Trophoblast cell (in vitro differentiated cells and primary cell): Measurements from ENCODE around the gene TMEM86B.

Source experiments
- DNase-seq, 2 donors: peaks; one replicate each; pipeline ENCODE4 v3.0.0-alpha.2; 2016
- H2AFZ ChIP-seq: 2 replicates; pipeline ENCODE4 v1.6.1; 2013; ENCODE audit warnings: low read length, moderate library complexity, mild to moderate bottlenecking; ENCODE audit not compliant: insufficient read depth, poor library complexity
- H2AK5ac ChIP-seq: 2 replicates; pipeline ENCODE4 v1.6.1; 2013; ENCODE audit warnings: mild to moderate bottlenecking, low read length
- H2BK120ac ChIP-seq: 2 replicates; pipeline ENCODE4 v1.6.1; 2013; ENCODE audit warnings: low read length, mild to moderate bottlenecking, moderate library complexity; ENCODE audit not compliant: insufficient read depth, poor library complexity
- H2BK12ac ChIP-seq: 2 replicates; pipeline ENCODE4 v1.6.1; 2013; ENCODE audit warnings: mild to moderate bottlenecking, low read length, moderate library complexity
- H2BK5ac ChIP-seq: 2 replicates; pipeline ENCODE4 v1.6.1; 2013; ENCODE audit warnings: low read length, low read depth, moderate library complexity, mild to moderate bottlenecking; ENCODE audit not compliant: poor library complexity
- H3K14ac ChIP-seq: 2 replicates; pipeline ENCODE4 v1.6.1; 2013; ENCODE audit warnings: mild to moderate bottlenecking, low read length
- H3K18ac ChIP-seq: 2 replicates; pipeline ENCODE4 v1.6.1; 2013; ENCODE audit warnings: mild to moderate bottlenecking, low read length
- H3K23ac ChIP-seq: 2 replicates; pipeline ENCODE4 v1.6.1; 2013; ENCODE audit warnings: low read length
- H3K27ac ChIP-seq: 2 replicates; pipeline ENCODE4 v1.5.1; 2013; ENCODE audit warnings: low read depth, mild to moderate bottlenecking, inconsistent platforms, low read length, moderate library complexity
- H3K27me3 ChIP-seq: 2 replicates; pipeline ENCODE4 v1.6.1; 2013; ENCODE audit warnings: inconsistent platforms, mild to moderate bottlenecking, low read length, moderate library complexity; ENCODE audit not compliant: insufficient read depth
- H3K36me3 ChIP-seq, 2 experiments: 1 replicate in 1 of 2; 2 replicates in 1 of 2; pipeline ENCODE4 v1.6.1; 2013; ENCODE audit warnings: low read length in 2 of 2, mild to moderate bottlenecking in 2 of 2, moderate library complexity in 1 of 2; ENCODE audit not compliant: insufficient read depth in 2 of 2, control insufficient read depth in 1 of 2
- H3K4ac ChIP-seq: 2 replicates; pipeline ENCODE4 v1.6.1; 2013; ENCODE audit warnings: low read depth, mild to moderate bottlenecking, low read length, moderate library complexity
- H3K4me1 ChIP-seq, 2 experiments: 1 replicate in 1 of 2; 2 replicates in 1 of 2; pipeline ENCODE4 v1.6.1; 2013; ENCODE audit warnings: low read length in 2 of 2, mild to moderate bottlenecking in 2 of 2, moderate library complexity in 1 of 2; ENCODE audit not compliant: insufficient read depth in 2 of 2, control insufficient read depth in 1 of 2
- H3K4me2 ChIP-seq: 2 replicates; pipeline ENCODE4 v1.6.1; 2013; ENCODE audit warnings: inconsistent platforms, mild to moderate bottlenecking, low read length, moderate library complexity
- H3K4me3 ChIP-seq: 2 replicates; pipeline ENCODE4 v1.5.1; 2013; ENCODE audit warnings: mild to moderate bottlenecking, low read depth, low read length, inconsistent platforms
- H3K79me1 ChIP-seq: one replicate; pipeline ENCODE4 v1.6.1; 2013; ENCODE audit warnings: low read length
- H3K79me2 ChIP-seq: 2 replicates; pipeline ENCODE4 v1.6.1; 2013; ENCODE audit warnings: low read length, mild to moderate bottlenecking; ENCODE audit not compliant: control insufficient read depth, insufficient read depth, poor library complexity
- H3K9ac ChIP-seq: 2 replicates; pipeline ENCODE4 v1.6.1; 2013; ENCODE audit warnings: mild to moderate bottlenecking, low read length
- H3K9me3 ChIP-seq: 2 replicates; pipeline ENCODE4 v1.6.1; 2013; ENCODE audit warnings: low read depth, mild to moderate bottlenecking, control low read depth, inconsistent platforms, low read length; ENCODE audit not compliant: insufficient read depth
- H4K12ac ChIP-seq: 2 replicates; pipeline ENCODE4 v1.6.1; 2013; ENCODE audit warnings: low read depth, mild to moderate bottlenecking, low read length, moderate library complexity
- H4K8ac ChIP-seq: 2 replicates; pipeline ENCODE4 v1.6.1; 2013; ENCODE audit warnings: low read depth, mild to moderate bottlenecking, low read length, moderate library complexity
- H4K91ac ChIP-seq: one replicate; pipeline ENCODE4 v1.6.1; 2013; ENCODE audit warnings: low read depth, mild to moderate bottlenecking, low read length, moderate library complexity
- WGBS: extraction: QIAGEN DNeasy Blood & Tissue Kit; methylation state at CpG from one replicate; pipeline ENCODE4 v1.1.7; 2013; ENCODE audit warnings: missing lambda C conversion rate; ENCODE audit not compliant: insufficient read length, insufficient coverage; ENCODE audit errors: extremely low coverage; 5-methylcytosine and 5-hydroxymethylcytosine counted together

Gene TMEM86B

DNA sequence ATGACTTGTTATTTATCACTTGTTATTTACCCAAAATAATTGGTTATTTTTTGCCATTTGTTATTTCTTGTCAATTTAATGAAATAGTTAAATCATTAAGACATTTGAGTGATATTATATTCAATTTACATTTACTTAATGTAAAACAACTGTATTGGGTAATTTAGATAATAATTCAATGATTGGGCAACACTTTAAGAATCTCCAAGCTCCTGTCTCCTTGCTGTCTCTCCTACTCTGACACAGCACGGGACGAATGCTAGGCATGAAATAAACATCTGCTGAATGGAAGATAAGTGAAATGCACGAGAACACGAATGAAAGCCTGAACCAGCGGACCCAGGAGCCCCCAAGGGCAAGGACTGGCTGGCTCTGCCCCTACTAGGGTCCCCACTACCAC, 36.0 kb upstream of the TMEM86B start:
- H2BK12ac ChIP-seq: no peak overlapping the region
- H2AK5ac ChIP-seq: no peak overlapping the region
- no peak overlapping the region for H3K4me3 ChIP-seq
- no peak overlapping the region for H4K91ac ChIP-seq
- H4K12ac ChIP-seq: no peak overlapping the region
- peaks cover 0 to 4% of the 10 kb centered on the region in 2 experiments for H3K36me3 ChIP-seq
- peaks cover 2% of the 10 kb centered on the region for H3K79me1 ChIP-seq
- H3K79me2 ChIP-seq: no peaks in the 10 kb centered on the region
- H3K27me3 ChIP-seq: no peaks in the 10 kb centered on the region
- H4K8ac ChIP-seq: no peak overlapping the region
- no peak overlapping the region for H2BK120ac ChIP-seq
- H3K14ac ChIP-seq: no peak overlapping the region
- H3K4ac ChIP-seq: no peak overlapping the region
- peaks cover 0 to 3% of the 10 kb centered on the region in 2 experiments for H3K4me1 ChIP-seq
- peak in 1 of 2 donors; percentile 17 for DNase-seq
- H3K23ac ChIP-seq: no peak overlapping the region
- H2AFZ ChIP-seq: no peak overlapping the region
- no peak overlapping the region for H3K18ac ChIP-seq
- WGBS: no CpG with 5 or more reads among the region's 5 CpGs
- H3K27ac ChIP-seq: no peak overlapping the region
- no peak overlapping the region for H3K9ac ChIP-seq
- H3K9me3 ChIP-seq: peaks cover 5% of the 10 kb centered on the region
- no peak overlapping the region for H3K4me2 ChIP-seq
- no peak overlapping the region for H2BK5ac ChIP-seq

DNA sequence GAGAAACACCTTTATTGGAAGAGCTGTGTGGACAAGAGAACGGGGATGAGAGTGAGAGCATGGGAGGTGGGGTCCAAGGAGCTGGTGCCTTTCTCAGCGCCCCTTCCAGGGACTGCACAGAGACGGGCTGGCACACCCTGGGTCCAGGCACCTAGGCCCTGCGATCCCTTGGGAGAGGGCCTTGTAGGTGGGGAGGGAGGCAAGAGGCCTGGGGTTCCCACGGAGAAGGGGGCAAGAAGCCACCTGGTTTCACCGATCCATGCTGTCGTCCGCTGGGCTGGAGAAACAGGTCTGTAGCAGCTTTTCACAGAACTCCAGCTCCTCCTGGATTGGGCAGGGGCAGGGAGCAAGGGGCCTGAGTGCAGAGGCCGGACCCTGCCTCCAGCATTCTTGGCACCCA, 33.8 kb upstream of the TMEM86B start:
- Histone ChIP-seq H3K4me2 (no peak overlapping the region), H3K9ac (peak overlapping the region; percentile 8), H3K27ac (no peak overlapping the region), H3K9me3 (peaks cover 5% of the 10 kb centered on the region), H4K91ac (no peak overlapping the region), H4K8ac (no peak overlapping the region), H3K79me1 (peaks cover 13% of the 10 kb centered on the region), H2BK5ac (no peak overlapping the region), H2AFZ (no peak overlapping the region), H3K18ac (no peak overlapping the region), H2BK120ac (no peak overlapping the region), H4K12ac (no peak overlapping the region), H3K4ac (no peak overlapping the region), H3K23ac (no peak overlapping the region), H3K36me3 (peaks cover 0 to 4% of the 10 kb centered on the region in 2 experiments), H3K4me1 (peaks cover 6 to 9% of the 10 kb centered on the region in 2 experiments), H3K79me2 (peaks cover 13% of the 10 kb centered on the region), H3K27me3 (no peaks in the 10 kb centered on the region), H2AK5ac (no peak overlapping the region), H3K14ac (no peak overlapping the region), H2BK12ac (no peak overlapping the region), H3K4me3 (no peak overlapping the region)
- no CpG with 5 or more reads among the region's 9 CpGs for WGBS
- no peak for DNase-seq

DNA sequence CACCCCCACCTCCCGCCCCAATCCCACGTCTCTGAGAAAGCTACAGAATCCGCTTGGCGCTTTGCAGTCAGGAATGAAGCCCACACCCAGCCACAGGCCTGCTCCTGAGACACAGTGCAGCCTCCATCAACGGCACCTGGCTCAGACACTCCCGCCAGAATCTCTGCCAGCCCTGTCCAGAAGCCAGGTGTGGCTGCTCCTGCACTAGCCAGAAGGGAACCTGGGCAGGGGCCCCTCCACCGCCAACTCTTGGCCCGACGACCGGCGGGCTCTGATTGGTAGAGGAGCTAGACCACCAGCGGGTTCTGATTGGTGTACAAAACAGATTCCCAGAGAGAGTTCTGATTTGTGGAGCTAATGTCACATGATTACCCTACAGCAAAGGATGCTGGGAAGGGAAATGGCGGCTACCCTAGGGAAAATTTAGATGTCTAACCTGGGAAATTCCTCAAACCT, 33.1 kb upstream of the TMEM86B start:
- no peaks in the 10 kb centered on the region for H3K27me3 ChIP-seq

DNA sequence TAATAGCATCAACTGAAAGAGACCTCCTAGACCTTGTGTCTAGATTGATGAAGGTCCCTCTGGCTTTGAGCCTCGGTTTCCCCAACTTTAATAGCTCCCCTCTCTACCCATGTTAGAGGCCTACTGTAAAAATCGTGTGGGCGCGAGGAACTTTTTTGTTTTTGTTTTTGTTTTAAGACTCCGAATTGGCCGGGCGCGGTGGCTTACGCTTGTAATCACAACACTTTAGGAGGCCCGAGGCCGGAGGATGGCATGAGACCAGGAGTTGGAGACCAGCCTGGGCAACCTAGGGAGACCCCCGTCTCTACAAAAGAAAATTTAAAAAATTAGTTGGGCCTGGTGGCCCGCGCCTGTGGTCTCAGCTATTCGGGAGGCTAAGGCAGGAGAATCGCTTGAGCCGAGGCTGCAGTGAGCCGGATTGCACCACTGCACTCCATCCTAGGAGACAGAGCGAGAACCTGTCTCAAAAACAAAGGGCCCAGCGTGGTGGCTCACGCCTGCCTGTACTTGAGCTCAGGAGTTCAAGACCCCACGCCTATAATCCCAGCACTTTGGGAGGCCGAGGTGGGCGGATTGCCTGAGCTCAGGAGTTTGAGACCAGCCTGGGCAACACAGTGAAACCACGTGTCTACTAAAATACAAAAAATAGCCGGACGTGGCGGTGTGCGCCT, 31.1 kb upstream of the TMEM86B start:
- Histone ChIP-seq H3K4me3 (no peak overlapping the region), H4K12ac (peak overlapping the region; percentile 69), H2AFZ (peak overlapping the region; percentile 50), H3K27ac (peak overlapping the region; percentile 85), H3K9me3 (no peaks in the 10 kb centered on the region), H3K14ac (peak overlapping the region; percentile 91), H3K4ac (peak overlapping the region; percentile 39), H2BK12ac (no peak overlapping the region), H3K79me2 (peaks cover 29% of the 10 kb centered on the region), H4K8ac (peak overlapping the region; percentile 97), H3K9ac (peak overlapping the region; percentile 78), H2BK120ac (peak overlapping the region; percentile 49), H2BK5ac (peak overlapping the region; percentile 64), H3K36me3 (peaks cover 0 to 4% of the 10 kb centered on the region in 2 experiments), H3K4me2 (peak overlapping the region; percentile 75), H2AK5ac (peak overlapping the region; percentile 81), H4K91ac (peak overlapping the region; percentile 79), H3K4me1 (peaks cover 16 to 26% of the 10 kb centered on the region in 2 experiments), H3K79me1 (peaks cover 13% of the 10 kb centered on the region), H3K23ac (no peak overlapping the region), H3K27me3 (no peaks in the 10 kb centered on the region), H3K18ac (peak overlapping the region; percentile 51)
- DNase-seq: no peak
- WGBS: no CpG with 5 or more reads among the region's 29 CpGs

More for the DNA sequence above, 33.1 kb upstream of the TMEM86B start:
- H4K8ac ChIP-seq: no peak overlapping the region
- H3K79me1 ChIP-seq: peaks cover 13% of the 10 kb centered on the region
- no peak overlapping the region for H2BK12ac ChIP-seq
- no peak overlapping the region for H3K9ac ChIP-seq
- no peak overlapping the region for H2BK120ac ChIP-seq
- H3K14ac ChIP-seq: no peak overlapping the region
- H4K91ac ChIP-seq: no peak overlapping the region
- H3K27ac ChIP-seq: no peak overlapping the region
- peaks cover 5% of the 10 kb centered on the region for H3K9me3 ChIP-seq
- H3K4ac ChIP-seq: no peak overlapping the region
- H3K36me3 ChIP-seq: peaks cover 0 to 4% of the 10 kb centered on the region in 2 experiments
- H3K4me3 ChIP-seq: no peak overlapping the region
- DNase-seq: no peak
- no peak overlapping the region for H2BK5ac ChIP-seq
- no peak overlapping the region for H2AFZ ChIP-seq
- peaks cover 14% of the 10 kb centered on the region for H3K79me2 ChIP-seq
- no peak overlapping the region for H2AK5ac ChIP-seq
- no peak overlapping the region for H3K4me2 ChIP-seq
- no peak overlapping the region for H3K23ac ChIP-seq
- H3K18ac ChIP-seq: no peak overlapping the region
- no CpG with 5 or more reads among the region's 13 CpGs for WGBS
- peaks cover 10 to 14% of the 10 kb centered on the region in 2 experiments for H3K4me1 ChIP-seq
- no peak overlapping the region for H4K12ac ChIP-seq
